ENCODE results near the gene LYRM4. TPM values are rescaled to one million over a fixed set of nuclear protein-coding genes. Genes with fewer than 3 reads are reported as not detected.

LYRM4 gene
- total RNA-seq, 1 donor from 2014 or later = 22.4 TPM

DNA sequence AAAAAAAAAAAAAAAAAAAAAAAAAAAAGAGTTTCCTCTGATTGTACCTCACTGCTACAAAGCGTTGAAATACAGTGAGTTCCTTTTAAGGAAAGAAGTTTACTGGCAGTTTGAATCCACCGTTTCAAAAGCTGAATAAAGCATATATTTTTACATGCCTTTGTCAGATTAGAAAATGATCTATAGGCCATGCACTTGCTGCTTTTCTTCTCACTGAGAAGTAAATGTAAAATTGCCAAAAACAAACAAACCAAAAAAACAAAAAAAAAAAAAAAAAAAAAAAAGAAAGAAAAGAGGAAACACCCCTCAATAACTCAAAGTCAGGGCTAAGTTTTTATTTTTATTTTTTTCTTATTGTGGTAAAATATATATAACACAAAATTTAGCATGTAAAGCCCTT lies 81.9 kb downstream of the LYRM4 start:
- DNase-seq = no peak
- TF ChIP-seq, protein P1, sequence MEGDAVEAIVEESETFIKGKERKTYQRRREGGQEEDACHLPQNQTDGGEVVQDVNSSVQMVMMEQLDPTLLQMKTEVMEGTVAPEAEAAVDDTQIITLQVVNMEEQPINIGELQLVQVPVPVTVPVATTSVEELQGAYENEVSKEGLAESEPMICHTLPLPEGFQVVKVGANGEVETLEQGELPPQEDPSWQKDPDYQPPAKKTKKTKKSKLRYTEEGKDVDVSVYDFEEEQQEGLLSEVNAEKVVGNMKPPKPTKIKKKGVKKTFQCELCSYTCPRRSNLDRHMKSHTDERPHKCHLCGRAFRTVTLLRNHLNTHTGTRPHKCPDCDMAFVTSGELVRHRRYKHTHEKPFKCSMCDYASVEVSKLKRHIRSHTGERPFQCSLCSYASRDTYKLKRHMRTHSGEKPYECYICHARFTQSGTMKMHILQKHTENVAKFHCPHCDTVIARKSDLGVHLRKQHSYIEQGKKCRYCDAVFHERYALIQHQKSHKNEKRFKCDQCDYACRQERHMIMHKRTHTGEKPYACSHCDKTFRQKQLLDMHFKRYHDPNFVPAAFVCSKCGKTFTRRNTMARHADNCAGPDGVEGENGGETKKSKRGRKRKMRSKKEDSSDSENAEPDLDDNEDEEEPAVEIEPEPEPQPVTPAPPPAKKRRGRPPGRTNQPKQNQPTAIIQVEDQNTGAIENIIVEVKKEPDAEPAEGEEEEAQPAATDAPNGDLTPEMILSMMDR (IDR thresholded peaks at IDR 0.05) = no peak
- intact Hi-C loops (cut with DNase I) = no loop called here
- no peak overlapping the region for H3K4me3 ChIP-seq
- no peaks in the 10 kb centered on the region for H3K4me1 ChIP-seq
- H3K27me3 ChIP-seq (ENCODE audit: low read depth) = no peaks in the 10 kb centered on the region
- H3K27ac ChIP-seq = no peak overlapping the region
- H3K9me3 ChIP-seq = no peaks in the 10 kb centered on the region
- no peak for ATAC-seq
- H3K36me3 ChIP-seq = no peaks in the 10 kb centered on the region

- H3K27ac ChIP-seq = no peak overlapping the region
These were observed 85.1 kb downstream of the LYRM4 start for GRCh38 chr6:5175635-5176034.

DNA sequence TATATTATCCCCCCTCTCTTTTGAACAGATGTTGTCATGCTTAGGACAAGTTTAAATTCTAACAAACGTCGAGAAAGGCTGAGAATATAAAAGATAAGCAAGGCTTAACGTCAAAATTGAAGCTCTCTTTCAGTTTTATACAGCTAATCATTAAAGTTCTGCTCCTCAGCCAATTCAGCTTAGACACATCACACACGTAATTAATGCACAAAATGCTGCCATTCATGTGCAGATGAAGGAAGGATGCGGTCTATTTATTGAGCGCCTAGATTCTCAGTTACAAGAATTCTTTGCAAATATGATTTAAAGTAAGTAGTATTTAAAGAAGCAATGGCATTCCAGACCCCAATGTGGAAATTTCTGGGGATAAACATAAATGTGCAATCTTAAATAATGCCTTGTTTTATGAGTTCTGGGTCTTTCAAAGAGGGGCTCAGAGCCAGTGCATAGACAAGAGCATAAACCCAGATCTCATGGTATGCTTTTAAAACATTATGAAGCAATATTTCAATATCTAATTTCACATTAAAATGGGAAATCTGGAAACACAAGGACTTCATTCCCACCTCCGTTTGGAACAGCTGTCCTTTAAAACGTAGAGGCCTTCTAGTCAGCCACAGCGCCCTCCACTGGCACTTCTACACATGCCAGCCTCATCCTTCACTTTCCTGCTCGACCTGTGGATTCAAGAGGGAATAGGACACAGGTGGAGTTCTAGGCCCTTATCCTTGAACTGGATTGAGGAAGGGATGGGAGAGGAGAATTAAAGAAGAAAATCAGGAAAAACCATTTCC lies 85.8 kb downstream of the LYRM4 start:
- Histone ChIP-seq H3K9me3 (no peaks in the 10 kb centered on the region), H3K27ac (peak overlapping the region; percentile 33), H3K36me3 (no peaks in the 10 kb centered on the region), H3K27me3 (ENCODE audit: low read depth) (no peaks in the 10 kb centered on the region), H3K4me3 (no peak overlapping the region), H3K4me1 (no peaks in the 10 kb centered on the region)
- ATAC-seq (no peak), DNase-seq (no peak)
- TF ChIP-seq, protein P1 (IDR thresholded peaks at IDR 0.05) = peak; percentile 16
- intact Hi-C loops (cut with DNase I) = no loop called here

More at GRCh38 chr6:5175635-5176034, 85.1 kb downstream of the LYRM4 start:
- TF ChIP-seq, protein P1 (IDR thresholded peaks at IDR 0.05) = no peak
- Histone ChIP-seq H3K27me3 (ENCODE audit: low read depth) (no peaks in the 10 kb centered on the region), H3K9me3 (no peaks in the 10 kb centered on the region), H3K36me3 (no peaks in the 10 kb centered on the region), H3K4me3 (no peak overlapping the region), H3K4me1 (no peaks in the 10 kb centered on the region)
- intact Hi-C loops (cut with DNase I) = no loop called here
- no peak for DNase-seq
- ATAC-seq = peak in 1 of 2 donors; percentile 28

DNA sequence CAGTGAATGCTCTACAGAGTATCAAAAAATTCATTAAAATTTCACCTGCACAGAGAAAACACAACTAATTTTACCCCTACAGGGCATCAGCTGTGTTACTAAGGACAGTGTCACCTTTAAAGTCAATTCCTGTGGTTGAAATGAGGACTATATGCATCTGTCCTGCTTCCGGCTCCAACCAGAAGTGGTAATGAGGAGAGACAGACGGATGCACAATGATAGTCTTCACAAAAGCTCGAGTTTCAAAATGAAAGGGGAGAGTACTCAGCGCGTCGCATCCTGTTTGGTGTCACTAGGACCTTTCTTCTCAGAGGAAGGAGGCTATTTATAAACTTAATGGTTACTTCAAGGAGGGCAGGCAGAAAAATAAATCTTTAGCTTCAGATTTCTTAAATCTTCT lies 86.5 kb downstream of the LYRM4 start:
- H3K36me3 ChIP-seq = no peaks in the 10 kb centered on the region
- no peaks in the 10 kb centered on the region for H3K4me1 ChIP-seq
- peak in 1 of 2 donors; percentile 75 for ATAC-seq
- no peaks in the 10 kb centered on the region for H3K27me3 ChIP-seq (ENCODE audit: low read depth)
- no peak overlapping the region for H3K4me3 ChIP-seq
- no peak for DNase-seq
- TF ChIP-seq, protein P1 (IDR thresholded peaks at IDR 0.05) = no peak
- H3K9me3 ChIP-seq = no peaks in the 10 kb centered on the region
- intact Hi-C loops (cut with DNase I) = no loop called here
- H3K27ac ChIP-seq = peak overlapping the region; percentile 33

- H3K9me3 ChIP-seq = no peaks in the 10 kb centered on the region
- peak overlapping the region; percentile 33 for H3K27ac ChIP-seq
- H3K27me3 ChIP-seq (ENCODE audit: low read depth) = no peaks in the 10 kb centered on the region
- no peak for ATAC-seq
- no peaks in the 10 kb centered on the region for H3K36me3 ChIP-seq
- intact Hi-C loops (cut with DNase I) = no loop called here
- TF ChIP-seq, protein P1 (IDR thresholded peaks at IDR 0.05) = no peak
- H3K4me3 ChIP-seq = no peak overlapping the region
- DNase-seq = no peak
- no peaks in the 10 kb centered on the region for H3K4me1 ChIP-seq
These were observed 86.9 kb downstream of the LYRM4 start for GRCh38 chr6:5173810-5174209.
